ELR (cell line): ENCODE measurements around the gene DRC3.
"Not testable (repeated sequence)": the region's sequence is repeated elsewhere in the genome, so short reads cannot be mapped to it uniquely, and the experiment has no call there.

Experiments used
- DNase-seq: peaks from one replicate; pipeline ENCODE4 v3.0.0-alpha.2; 2015; ENCODE audit warnings: low read depth

The DRC3 gene

GRCh38 chr17:17941015-17941414 lies 31.6 kb upstream of the DRC3 start:
- no peak for DNase-seq

DNA sequence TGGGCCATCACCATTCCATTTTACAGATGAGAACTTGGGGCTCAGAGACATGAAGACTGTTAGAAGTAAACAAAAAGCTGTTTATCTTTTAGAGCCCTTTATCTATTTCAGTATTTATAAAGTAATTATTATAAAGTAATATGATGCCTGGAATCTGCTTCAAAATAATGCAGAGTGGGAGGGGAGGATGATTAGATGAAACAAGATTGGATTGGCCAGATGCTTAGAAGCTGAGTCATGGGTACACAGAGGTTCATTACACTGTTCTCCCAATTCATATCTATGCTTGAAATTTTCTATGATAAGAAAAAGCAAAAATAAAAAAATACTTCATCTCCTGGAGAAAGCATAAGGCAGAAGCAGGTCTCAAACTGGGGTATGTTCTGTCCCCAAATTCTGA lies 29.8 kb upstream of the DRC3 start:
- DNase-seq = peak; percentile 57

- DNase-seq = no peak
Measured at GRCh38 chr17:17943281-17943984, 29.2 kb upstream of the DRC3 start.

DNA sequence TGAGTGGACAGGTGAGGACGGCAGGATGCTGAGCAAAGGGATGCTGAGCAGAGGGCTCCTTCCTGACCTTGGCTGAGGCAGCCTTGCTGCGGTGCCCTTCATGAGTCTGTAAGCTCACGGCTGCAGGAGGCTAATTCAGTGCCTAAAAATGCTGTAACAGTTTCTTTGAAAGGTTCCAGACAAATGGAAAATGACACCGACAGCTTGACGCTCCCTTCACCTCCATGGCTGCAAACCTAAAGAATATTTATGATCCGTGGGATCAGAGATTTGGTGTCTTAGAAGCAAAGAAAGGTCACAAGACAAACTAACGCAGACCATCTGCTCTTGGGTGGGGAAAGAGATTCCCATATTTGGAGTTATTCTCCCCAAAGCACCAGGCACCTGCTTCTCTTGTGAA lies 28.4 kb upstream of the DRC3 start:
- no peak for DNase-seq

GRCh38 chr17:17944743-17945142 lies 27.9 kb upstream of the DRC3 start:
- DNase-seq = no peak

- no peak for DNase-seq
Measured at GRCh38 chr17:17946093-17946492, 26.6 kb upstream of the DRC3 start.

GRCh38 chr17:17947309-17947708 lies 25.4 kb upstream of the DRC3 start:
- DNase-seq = no peak

DNA sequence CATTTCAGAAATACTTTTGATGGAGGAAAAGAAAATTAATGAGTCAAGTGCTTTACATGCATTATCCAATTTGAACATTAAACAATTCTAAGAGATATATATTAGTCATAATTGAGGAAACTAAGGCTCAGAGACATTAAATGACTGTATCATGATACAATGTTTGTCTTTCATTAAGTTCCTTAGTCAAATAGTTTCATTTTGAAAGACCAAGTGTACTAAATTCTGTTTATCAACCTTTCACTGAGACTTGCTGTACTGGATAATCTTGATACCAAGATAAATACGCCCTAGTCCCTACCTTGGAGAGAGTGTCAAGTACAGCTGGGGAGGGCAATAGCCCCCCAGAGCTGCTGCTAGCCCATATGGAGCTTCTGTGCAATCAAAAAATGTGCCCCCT lies 24.7 kb upstream of the DRC3 start:
- peak; percentile 59 for DNase-seq

- DNase-seq = no peak
Measured at GRCh38 chr17:17950347-17950746, 22.3 kb upstream of the DRC3 start.

DNA sequence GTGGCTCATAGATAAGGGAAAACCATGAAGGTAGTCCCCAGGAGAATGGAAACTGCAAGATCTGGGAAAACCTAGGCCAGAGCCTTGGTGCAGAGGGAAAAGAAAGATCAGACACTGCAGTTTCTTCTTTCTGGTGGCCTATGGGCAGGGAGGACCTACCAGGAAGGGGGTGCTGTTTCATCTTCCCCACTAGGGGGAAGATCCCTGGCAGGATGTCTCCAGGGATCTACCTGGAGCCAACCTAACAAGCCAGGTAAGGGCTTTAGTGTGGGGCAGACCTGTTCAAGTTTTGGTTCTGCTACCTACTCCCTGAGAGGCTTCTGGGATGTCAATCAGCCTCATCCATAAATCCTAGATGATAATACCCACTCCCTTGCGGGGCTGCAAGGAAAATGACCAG lies 21.9 kb upstream of the DRC3 start:
- no peak for DNase-seq

- no peak for DNase-seq
Measured at GRCh38 chr17:17951524-17951923, 21.1 kb upstream of the DRC3 start.

- no peak for DNase-seq
Measured at GRCh38 chr17:17952691-17953090, 20.0 kb upstream of the DRC3 start.

- DNase-seq = no peak
Measured at GRCh38 chr17:17954079-17954478, 18.6 kb upstream of the DRC3 start.

GRCh38 chr17:17955790-17956341 lies 16.8 kb upstream of the DRC3 start:
- not testable (repeated sequence) for DNase-seq

DNA sequence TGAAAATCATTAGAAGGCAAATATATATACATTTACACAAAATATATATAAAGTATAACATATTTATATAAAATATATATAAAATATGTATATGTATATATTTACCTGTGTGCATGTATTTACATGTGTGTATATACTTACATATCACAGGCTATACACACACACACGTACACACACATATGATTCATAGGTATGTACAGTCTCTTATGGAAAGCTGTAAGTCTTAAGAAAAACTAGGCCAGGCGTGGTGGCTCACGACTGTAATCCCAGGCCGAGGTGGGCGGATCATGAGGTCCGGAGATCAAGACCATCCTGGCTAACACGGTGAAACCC lies 15.1 kb upstream of the DRC3 start:
- DNase-seq = peak; percentile 42

DNA sequence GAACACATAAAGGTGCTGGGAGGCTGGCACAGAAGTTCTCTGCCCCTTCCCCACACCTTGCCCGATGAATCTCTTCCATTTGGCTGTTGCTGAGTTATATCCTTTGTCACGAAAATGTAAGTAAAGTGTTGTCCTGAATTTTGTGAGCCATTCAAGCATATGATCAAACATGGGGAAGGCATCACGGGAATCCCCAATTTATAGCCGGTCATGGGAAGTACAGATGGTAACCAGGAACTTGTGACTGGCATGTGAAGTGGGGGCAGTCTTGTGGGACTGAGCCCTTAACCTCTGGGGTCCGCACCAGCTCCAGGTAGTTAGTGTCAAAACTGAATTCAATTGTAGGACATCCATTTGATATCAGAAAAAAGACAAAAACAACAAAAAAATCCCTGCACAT lies 13.7 kb upstream of the DRC3 start:
- peak; percentile 27 for DNase-seq

GRCh38 chr17:17959520-17960361 lies 12.9 kb upstream of the DRC3 start:
- peak; percentile 60 for DNase-seq

DNA sequence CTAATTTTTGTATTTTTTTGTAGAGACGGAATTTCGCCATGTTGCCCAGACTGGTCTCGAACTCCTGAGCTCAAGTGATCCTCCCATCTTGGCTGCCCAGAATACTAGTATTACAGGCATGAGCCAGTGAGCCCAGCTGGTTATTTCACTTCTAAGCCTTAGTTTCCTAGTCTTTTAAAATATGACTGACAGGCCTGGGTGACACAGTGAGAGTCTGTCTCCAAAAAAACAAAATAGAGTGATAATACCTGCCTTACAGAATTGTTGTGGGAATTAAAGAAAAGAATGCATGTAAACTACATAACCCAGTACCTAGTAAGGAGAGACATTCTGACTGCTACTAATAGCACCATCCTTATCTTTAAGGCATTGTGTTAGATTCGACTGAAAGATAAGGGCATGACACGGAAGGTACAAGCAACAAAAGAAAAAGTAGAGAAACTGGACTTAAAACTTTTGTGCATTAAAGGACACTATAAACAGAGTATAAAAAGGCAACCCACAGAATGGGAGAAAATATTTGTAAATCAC lies 12.1 kb upstream of the DRC3 start:
- no peak for DNase-seq

DNA sequence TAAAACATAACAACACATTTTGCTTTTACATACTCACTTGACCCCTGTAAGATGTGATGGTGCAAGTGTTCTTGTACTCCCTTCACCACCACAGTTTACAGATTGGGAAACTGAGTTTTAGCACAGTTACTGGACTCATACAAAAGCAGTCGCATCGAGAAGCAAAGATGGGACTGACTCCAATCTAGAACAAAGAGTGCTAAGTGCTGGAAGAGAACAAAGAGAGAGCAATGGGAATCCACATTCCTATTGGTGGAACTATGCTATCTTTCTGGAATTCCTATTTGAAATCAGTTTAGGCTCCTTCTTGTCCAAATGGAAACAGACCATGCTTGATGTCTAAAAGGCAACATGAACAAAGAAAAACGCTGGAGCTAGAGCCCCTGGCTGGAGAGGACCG lies 9.6 kb upstream of the DRC3 start:
- no peak for DNase-seq

DNA sequence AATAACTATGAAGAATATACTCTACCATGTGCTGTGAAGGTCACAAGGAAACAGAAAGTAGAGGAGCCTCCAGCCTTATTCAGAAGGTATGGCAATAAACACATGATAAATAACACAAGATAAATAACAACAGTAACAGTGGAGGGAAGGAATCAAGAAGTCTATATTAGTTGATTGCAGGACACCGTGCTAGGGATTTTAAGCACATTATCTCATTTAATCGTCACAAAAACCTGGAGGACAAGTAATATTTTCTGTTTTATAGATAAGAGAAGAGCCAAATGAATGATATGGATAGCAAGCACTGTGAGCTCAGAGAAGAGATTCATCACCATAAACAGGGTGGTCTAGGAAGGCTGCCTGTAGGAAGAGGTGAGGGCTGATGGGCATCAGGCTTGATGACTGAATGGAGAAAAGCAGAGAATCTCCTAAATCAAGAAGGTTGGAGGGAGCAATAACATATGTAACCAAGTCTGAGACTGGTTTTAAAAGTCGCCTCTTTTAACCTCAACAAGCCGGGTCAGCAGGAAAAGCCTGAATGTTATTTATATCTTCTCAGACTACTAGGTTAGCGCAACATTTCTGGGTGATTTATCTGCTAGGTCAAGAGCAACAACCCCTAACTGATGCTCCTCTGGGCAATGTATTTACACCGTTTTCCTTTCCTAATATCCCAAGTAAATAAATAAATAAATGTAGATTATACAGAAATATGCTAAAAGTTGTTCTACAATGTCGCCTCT lies 8.8 kb upstream of the DRC3 start:
- DNase-seq = no peak

GRCh38 chr17:17964710-17965109 lies 8.0 kb upstream of the DRC3 start:
- DNase-seq = no peak

GRCh38 chr17:17965152-17965721 lies 7.4 kb upstream of the DRC3 start:
- DNase-seq = no peak
